ENCODE measurements around the gene SOCS3. TPM values are rescaled to one million over a fixed set of nuclear protein-coding genes. Genes with fewer than 3 reads are reported as not detected.

SOCS3 gene
- total and polyA plus RNA-seq, 4 donors, result 65.8 to 545 (median 113) TPM

DNA sequence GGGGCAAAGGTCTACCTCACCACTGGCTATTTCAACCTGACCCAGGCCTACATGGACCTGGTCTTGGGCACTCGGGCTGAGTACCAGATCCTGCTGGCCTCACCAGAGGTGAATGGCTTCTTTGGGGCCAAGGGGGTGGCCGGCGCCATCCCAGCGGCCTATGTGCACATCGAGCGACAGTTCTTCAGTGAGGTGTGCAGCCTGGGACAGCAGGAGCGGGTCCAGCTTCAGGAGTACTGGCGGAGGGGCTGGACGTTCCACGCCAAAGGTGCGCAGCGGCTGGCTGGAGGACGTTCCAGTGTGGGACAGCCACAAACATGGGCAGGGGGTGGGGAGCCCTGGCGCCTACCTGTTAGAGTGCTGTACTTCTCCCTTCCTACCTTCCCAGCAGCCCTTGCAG, 43.9 kb upstream of the SOCS3 start:
- Histone ChIP-seq H3K4me1 (ENCODE audit: control insufficient read depth in 5 of 5, insufficient read depth in 5 of 5, low read length in 5 of 5) (peaks cover 0 to 17% (median 0%) of the 10 kb centered on the region in 5 donors), H3K4me3 (no peak overlapping the region), H3K36me3 (ENCODE audit: control insufficient read depth in 4 of 4, insufficient read depth in 4 of 4, low read length in 4 of 4) (peaks cover 14 to 68% (median 35%) of the 10 kb centered on the region in 4 donors), H3K9ac (ENCODE audit: insufficient read depth in 1 of 2, low read length in 2 of 2) (no peak overlapping the region), H3K9me3 (ENCODE audit: control insufficient read depth in 4 of 4, insufficient read depth in 3 of 4, low read length in 3 of 4) (no peaks in the 10 kb centered on the region), H3K27ac (ENCODE audit: low read depth in 1 of 2, low read length in 1 of 2) (no peak overlapping the region), H3K27me3 (ENCODE audit: control insufficient read depth in 3 of 3, insufficient read depth in 3 of 3, low read length in 2 of 3) (no peaks in the 10 kb centered on the region)
- 96% methylated on average over 14 of the region's 14 CpGs for WGBS, 2 donors
- TF ChIP-seq, protein P1, sequence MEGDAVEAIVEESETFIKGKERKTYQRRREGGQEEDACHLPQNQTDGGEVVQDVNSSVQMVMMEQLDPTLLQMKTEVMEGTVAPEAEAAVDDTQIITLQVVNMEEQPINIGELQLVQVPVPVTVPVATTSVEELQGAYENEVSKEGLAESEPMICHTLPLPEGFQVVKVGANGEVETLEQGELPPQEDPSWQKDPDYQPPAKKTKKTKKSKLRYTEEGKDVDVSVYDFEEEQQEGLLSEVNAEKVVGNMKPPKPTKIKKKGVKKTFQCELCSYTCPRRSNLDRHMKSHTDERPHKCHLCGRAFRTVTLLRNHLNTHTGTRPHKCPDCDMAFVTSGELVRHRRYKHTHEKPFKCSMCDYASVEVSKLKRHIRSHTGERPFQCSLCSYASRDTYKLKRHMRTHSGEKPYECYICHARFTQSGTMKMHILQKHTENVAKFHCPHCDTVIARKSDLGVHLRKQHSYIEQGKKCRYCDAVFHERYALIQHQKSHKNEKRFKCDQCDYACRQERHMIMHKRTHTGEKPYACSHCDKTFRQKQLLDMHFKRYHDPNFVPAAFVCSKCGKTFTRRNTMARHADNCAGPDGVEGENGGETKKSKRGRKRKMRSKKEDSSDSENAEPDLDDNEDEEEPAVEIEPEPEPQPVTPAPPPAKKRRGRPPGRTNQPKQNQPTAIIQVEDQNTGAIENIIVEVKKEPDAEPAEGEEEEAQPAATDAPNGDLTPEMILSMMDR (IDR thresholded peaks at IDR 0.05; ENCODE audit: control extremely low read depth, extremely low read depth), result no peak
- no peak for DNase-seq
- ATAC-seq (ENCODE audit: insufficient read depth, low FRiP score), result no peak

DNA sequence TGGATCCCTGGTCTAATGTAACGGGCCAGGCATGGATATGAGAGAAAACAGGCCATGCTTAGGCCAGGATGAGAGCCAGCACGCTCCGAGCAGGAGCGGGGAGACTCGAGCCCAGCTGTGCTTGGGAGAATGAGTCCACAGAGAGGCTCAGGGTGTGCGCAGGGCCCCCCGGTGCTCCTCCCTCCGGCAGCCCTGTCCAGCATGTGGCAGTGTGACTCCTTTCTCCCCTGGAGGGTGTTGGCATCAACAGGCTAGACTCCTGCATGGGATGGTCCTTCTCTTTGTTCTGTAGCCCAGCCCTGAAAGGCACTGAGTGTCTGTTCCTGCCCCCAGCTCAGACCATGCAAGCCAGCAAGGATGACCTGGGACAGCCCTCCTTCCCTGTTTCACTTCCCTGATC, 42.0 kb upstream of the SOCS3 start:
- no peak overlapping the region for H3K27ac ChIP-seq (ENCODE audit: low read depth in 1 of 2, low read length in 1 of 2)
- WGBS, 2 donors, result 57 to 88% methylated on average over 8 of the region's 8 CpGs

DNA sequence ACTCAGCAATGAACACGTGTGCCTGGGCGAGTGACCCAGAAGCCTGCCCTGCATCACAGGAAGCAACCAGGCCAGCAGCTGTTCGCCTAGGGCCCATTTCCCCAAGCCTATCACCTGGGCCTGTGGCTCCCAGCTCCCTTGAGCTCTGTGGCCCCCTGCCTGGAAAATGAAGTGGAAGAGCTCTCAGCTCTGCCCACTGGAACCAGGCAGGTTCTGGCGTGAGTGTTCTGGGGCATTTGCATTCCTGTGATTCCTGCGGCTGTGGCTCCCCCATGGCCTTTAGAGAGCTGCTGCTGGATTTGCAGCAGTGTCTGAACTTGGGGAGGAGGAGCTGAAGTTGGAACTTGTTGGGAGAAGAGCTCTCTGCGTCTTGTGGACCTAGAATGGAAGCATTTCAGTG, 41.4 kb upstream of the SOCS3 start:
- no peak for ATAC-seq (ENCODE audit: insufficient read depth, low FRiP score)
- Histone ChIP-seq H3K4me3 (no peak overlapping the region), H3K36me3 (ENCODE audit: control insufficient read depth in 4 of 4, insufficient read depth in 4 of 4, low read length in 4 of 4) (peaks cover 17 to 73% (median 47%) of the 10 kb centered on the region in 4 donors), H3K27me3 (ENCODE audit: control insufficient read depth in 3 of 3, insufficient read depth in 3 of 3, low read length in 2 of 3) (no peaks in the 10 kb centered on the region), H3K27ac (ENCODE audit: low read depth in 1 of 2, low read length in 1 of 2) (no peak overlapping the region), H3K4me1 (ENCODE audit: control insufficient read depth in 5 of 5, insufficient read depth in 5 of 5, low read length in 5 of 5) (peaks cover 0 to 16% (median 0%) of the 10 kb centered on the region in 5 donors), H3K9ac (ENCODE audit: insufficient read depth in 1 of 2, low read length in 2 of 2) (no peak overlapping the region), H3K9me3 (ENCODE audit: control insufficient read depth in 4 of 4, insufficient read depth in 3 of 4, low read length in 3 of 4) (no peaks in the 10 kb centered on the region)
- TF ChIP-seq, protein P1 (IDR thresholded peaks at IDR 0.05; ENCODE audit: control extremely low read depth, extremely low read depth), result no peak
- 72 to 89% methylated on average over 6 of the region's 6 CpGs for WGBS, 2 donors
- no peak for DNase-seq

More for the DNA sequence above, 42.0 kb upstream of the SOCS3 start:
- DNase-seq, result no peak
- TF ChIP-seq, protein P1 (IDR thresholded peaks at IDR 0.05; ENCODE audit: control extremely low read depth, extremely low read depth), result no peak
- Histone ChIP-seq H3K4me1 (ENCODE audit: control insufficient read depth in 5 of 5, insufficient read depth in 5 of 5, low read length in 5 of 5) (peaks cover 0 to 10% (median 0%) of the 10 kb centered on the region in 5 donors), H3K27me3 (ENCODE audit: control insufficient read depth in 3 of 3, insufficient read depth in 3 of 3, low read length in 2 of 3) (no peaks in the 10 kb centered on the region), H3K4me3 (no peak overlapping the region), H3K9ac (ENCODE audit: insufficient read depth in 1 of 2, low read length in 2 of 2) (no peak overlapping the region), H3K36me3 (ENCODE audit: control insufficient read depth in 4 of 4, insufficient read depth in 4 of 4, low read length in 4 of 4) (peaks cover 17 to 73% (median 44%) of the 10 kb centered on the region in 4 donors), H3K9me3 (ENCODE audit: control insufficient read depth in 4 of 4, insufficient read depth in 3 of 4, low read length in 3 of 4) (no peaks in the 10 kb centered on the region)
- ATAC-seq (ENCODE audit: insufficient read depth, low FRiP score), result no peak

Data from lung (tissue), 12 donors.